ENCODE measurements around the gene INAVA.

GRCh38 chr1:200951016-200951415 is 56.3 kb downstream of the INAVA start:
- TF ChIP-seq CTCF (IDR thresholded peaks at IDR 0.05; ENCODE audit: poor library complexity), result no peak
- TF ChIP-seq EZH2 (IDR thresholded peaks at IDR 0.05; ENCODE audit: borderline replicate concordance), result no peak
